Endothelial cell (in vitro differentiated cells): ENCODE data around the gene DOCK1. TPM values are rescaled to one million over a fixed set of nuclear protein-coding genes. Genes with fewer than 3 reads are reported as not detected.

Source experiments
- DNase-seq: peaks from one replicate; pipeline ENCODE4 v3.0.0; 2021; ENCODE audit warnings: low spot score
- H3K27ac Mint-ChIP-seq: one replicate; pipeline ENCODE4 v1.8.0; 2021; ENCODE audit warnings: mixed read lengths, inconsistent platforms; ENCODE audit not compliant: unreplicated experiment
- H3K27me3 Mint-ChIP-seq: one replicate; pipeline ENCODE4 v1.8.0; 2021; ENCODE audit warnings: mild to moderate bottlenecking, moderate library complexity, mixed read lengths, inconsistent platforms; ENCODE audit not compliant: unreplicated experiment
- H3K36me3 Mint-ChIP-seq: one replicate; pipeline ENCODE4 v1.8.0; 2021; ENCODE audit warnings: mild to moderate bottlenecking, low read depth, mixed read lengths, inconsistent platforms; ENCODE audit not compliant: unreplicated experiment
- H3K4me1 Mint-ChIP-seq: one replicate; pipeline ENCODE4 v1.8.0; 2021; ENCODE audit warnings: mild to moderate bottlenecking, mixed read lengths, inconsistent platforms; ENCODE audit not compliant: unreplicated experiment
- H3K4me3 Mint-ChIP-seq: one replicate; pipeline ENCODE4 v1.8.0; 2021; ENCODE audit warnings: mild to moderate bottlenecking, mixed read lengths, inconsistent platforms; ENCODE audit not compliant: unreplicated experiment
- H3K9me3 Mint-ChIP-seq: one replicate; pipeline ENCODE4 v1.8.0; 2021; ENCODE audit warnings: mixed read lengths, inconsistent platforms; ENCODE audit not compliant: unreplicated experiment
- CTCF ChIP-seq: fragments of 200-600 bp; sonication (generic); IDR thresholded peaks from one replicate; pipeline ENCODE4 v1.5.0; 2021; ENCODE audit warnings: antibody characterized with exemption; ENCODE audit not compliant: unreplicated experiment
- total RNA-seq: library from RNA; stranded (reverse); fragmentation: NEBNext Ultra II Directional; extraction: Animal tissue kit (Norgen Biotek cat#: 25700); gene quantifications from one replicate; pipeline ENCODE4 v1.2.1, GENCODE V29; 2021; ENCODE audit not compliant: unreplicated experiment

The DOCK1 gene
- total RNA-seq, 1 donor from 2014 or later: 116 TPM

DNA sequence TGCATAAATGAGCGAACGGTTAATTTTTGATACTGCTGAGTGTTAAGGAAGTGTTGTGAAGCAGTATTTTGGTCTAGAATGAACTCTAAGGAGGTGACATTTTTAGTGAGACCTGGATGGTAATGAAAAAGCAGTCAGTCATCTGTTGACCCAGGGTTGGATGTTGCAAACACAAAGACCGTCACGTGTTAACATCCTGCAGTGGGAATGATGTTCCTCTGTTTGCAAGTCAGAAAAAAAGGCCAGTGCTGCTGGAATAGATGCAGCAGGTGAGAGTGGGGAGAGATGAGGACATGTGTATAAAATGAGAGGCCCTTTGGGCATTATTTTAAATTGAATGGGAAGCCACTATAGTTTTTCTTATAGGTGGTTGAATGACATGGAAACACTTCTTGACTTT is 251.9 kb downstream of the DOCK1 start:
- Mint-ChIP-seq H3K27me3 (no peaks in the 10 kb centered on the region), H3K9me3 (no peaks in the 10 kb centered on the region), H3K36me3 (no peaks in the 10 kb centered on the region), H3K4me1 (peaks cover 2% of the 10 kb centered on the region), H3K4me3 (no peak overlapping the region), H3K27ac (no peak overlapping the region)
- no peak for TF ChIP-seq CTCF
- no peak for DNase-seq

DNA sequence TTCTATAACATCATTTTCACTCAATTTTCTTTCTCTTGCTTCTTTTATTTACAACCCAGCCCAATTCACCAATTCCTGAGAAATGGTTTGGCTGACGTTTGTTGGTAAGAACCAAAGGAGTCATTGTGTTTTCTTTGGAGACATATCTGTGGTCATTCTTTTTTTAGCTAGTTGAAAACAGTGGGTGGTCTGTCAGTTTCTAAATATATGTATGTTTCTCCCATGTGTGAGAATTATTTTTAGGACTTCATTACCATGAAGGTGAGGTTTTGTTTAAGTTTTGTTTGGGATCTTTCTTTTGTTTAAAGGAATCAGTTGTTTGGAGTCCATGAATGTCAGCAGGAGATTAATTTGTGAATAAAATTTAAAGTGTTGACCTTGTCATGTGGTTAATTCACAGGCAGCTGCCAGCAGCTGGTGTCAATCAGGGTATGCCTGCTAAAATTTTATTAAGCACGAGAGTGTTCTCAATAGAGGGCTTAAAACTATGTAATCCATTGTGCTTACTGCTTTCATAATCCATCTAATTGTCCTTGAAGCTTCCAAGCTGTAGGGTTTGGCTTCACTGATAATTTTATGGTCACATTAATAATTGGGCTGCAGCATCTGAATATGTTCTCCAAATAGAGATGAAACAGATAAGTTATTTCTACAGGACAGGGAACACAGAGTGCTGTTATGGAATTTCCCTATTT is 252.4 kb downstream of the DOCK1 start:
- Mint-ChIP-seq H3K36me3 (no peaks in the 10 kb centered on the region), H3K9me3 (no peaks in the 10 kb centered on the region), H3K4me1 (no peaks in the 10 kb centered on the region), H3K27me3 (no peaks in the 10 kb centered on the region), H3K27ac (no peak overlapping the region), H3K4me3 (no peak overlapping the region)
- no peak for DNase-seq
- no peak for TF ChIP-seq CTCF

GRCh38 chr10:127158662-127159061 is 253.4 kb downstream of the DOCK1 start:
- TF ChIP-seq CTCF: no peak
- Mint-ChIP-seq H3K9me3 (no peaks in the 10 kb centered on the region), H3K4me1 (peaks cover 5% of the 10 kb centered on the region), H3K27me3 (no peaks in the 10 kb centered on the region), H3K4me3 (no peak overlapping the region), H3K36me3 (no peaks in the 10 kb centered on the region), H3K27ac (no peak overlapping the region)
- no peak for DNase-seq

- Mint-ChIP-seq H3K27ac (no peak overlapping the region), H3K4me1 (peaks cover 6% of the 10 kb centered on the region), H3K9me3 (no peaks in the 10 kb centered on the region), H3K4me3 (no peak overlapping the region), H3K36me3 (no peaks in the 10 kb centered on the region), H3K27me3 (no peaks in the 10 kb centered on the region)
- DNase-seq: no peak
- TF ChIP-seq CTCF: no peak
These were observed 254.5 kb downstream of the DOCK1 start for GRCh38 chr10:127159648-127160245.

DNA sequence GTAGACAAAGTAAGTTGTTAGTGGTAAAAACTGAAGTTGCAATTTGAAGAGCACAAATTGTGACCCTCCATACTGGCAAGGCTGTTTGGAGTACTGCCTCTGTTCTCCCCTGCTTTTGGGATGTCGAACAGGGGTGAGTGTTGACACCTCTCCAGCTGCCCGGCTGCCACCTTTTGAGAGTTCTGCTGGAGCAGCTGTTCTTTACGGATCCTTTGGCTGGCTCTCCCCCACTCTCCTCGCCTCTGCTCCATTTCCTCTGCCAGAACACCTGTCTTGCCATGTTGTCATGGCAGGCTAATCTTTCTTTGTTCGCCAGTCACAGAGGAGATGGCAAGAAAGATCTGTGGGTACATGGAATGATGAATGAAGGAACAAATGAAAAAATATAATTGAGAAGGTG is 256.3 kb downstream of the DOCK1 start:
- Mint-ChIP-seq H3K4me3 (no peak overlapping the region), H3K27me3 (no peaks in the 10 kb centered on the region), H3K4me1 (peaks cover 10% of the 10 kb centered on the region), H3K9me3 (no peaks in the 10 kb centered on the region), H3K36me3 (no peaks in the 10 kb centered on the region), H3K27ac (no peak overlapping the region)
- DNase-seq: no peak
- no peak for TF ChIP-seq CTCF
